A204.1 (cell line): ENCODE measurements around the gene TMC4.
A peak's percentile ranks its signal among the peaks of the same experiment; 100 is the strongest.
"Not testable (repeated sequence)": the region's sequence is repeated elsewhere in the genome, so short reads cannot be mapped to it uniquely, and the experiment has no call there.

ENCODE experiments used
- FAIRE-seq: peaks from 2 replicates; lab custom pipeline; 2012; peaks lifted over from hg19 to GRCh38; lab: Jason Lieb, UNC

TMC4 gene

DNA sequence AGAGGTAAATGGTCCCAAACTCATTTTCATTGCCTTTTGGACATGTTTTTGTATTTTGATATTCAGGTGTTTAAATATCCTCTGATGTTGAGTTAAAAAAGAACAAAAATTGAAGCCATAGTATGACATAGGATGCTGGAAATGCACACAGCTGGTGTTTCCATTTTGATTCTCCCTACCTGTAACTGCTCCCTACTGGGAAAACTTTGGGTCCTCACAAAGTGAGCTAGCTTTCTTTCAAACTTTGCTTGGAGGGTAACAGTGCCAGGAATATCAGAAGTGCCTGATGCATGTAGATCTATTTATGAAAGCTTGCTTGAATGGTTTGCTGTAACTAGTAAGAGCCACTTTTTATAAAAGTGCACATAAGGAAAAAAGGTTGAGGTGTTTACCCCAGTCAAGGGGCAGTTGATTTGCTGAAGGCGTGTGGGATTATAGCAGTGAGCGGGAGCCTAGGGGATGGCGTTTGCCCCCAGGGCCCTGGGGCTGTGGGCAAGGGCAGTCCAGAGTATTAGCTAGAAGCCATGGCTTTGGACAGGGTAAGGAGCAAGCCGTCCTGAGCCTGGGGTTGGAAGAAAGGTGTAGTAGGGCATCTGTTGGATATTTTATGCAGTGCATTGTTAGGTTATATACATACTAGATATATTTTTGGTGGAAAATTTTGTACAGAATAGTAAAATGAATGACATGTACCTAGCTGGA, 32.0 kb upstream of the TMC4 start:
- FAIRE-seq: no peak

DNA sequence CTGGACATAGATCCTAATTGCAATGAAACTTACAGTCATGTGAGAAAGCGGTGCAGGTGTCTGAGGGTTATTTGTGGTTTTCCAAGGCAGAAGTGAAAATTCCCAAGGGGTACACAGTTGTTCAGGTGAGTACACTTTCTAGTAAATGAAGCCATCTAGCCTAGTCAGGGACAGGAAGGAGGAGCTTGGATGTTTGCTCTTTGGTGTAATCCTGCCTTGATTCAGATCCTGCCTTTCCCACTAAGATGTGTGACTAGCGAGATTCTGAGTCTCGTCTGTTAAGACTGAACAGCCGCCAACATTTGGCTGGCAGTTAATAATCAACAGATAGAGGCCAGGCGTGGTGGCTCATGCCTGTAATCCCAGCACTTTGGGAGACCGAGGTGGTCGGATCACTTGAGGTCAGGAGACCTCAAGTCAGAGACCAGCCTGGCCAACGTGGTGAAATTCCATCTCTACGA, 30.2 kb upstream of the TMC4 start:
- FAIRE-seq: no peak

DNA sequence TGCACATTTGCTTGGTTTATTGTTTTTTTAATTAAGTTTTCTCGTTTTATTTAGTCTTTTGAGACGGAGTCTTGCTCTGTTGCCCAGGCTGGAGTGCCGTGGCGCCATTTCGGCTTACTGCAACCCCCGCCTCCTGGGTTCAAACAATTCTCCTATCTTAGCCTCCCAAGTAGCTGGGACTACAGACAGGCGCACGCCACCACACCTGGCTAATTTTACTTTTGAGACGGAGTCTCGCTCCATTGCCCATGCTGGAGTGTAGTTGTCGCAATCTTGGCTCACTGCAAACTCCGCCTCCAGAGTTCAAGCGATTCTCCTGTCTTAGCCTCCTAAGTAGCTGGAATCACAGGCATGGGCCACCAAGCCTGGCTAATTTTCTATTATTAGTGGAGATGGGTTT, 29.0 kb upstream of the TMC4 start:
- no peak for FAIRE-seq

DNA sequence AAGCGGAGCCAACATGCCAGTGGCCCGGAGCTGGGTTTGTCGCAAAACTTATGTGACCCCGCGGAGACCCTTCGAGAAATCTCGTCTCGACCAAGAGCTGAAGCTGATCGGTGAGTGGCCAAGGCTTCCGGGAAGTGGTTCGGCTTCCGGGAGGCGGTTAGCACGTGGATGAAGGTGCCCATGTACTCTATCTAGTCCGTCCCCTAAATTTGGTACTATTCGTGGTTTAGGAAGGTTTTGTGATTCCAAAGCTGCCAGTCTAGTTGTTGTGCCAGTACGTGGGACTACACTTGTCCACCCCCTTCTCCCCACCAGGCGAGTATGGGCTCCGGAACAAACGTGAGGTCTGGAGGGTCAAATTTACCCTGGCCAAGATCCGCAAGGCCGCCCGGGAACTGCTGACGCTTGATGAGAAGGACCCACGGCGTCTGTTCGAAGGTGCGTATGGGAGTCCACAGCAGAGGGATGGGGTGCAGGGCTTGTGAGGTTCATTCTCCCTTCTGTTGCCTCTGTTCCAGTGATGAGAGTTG, 28.3 kb upstream of the TMC4 start:
- FAIRE-seq: no peak

DNA sequence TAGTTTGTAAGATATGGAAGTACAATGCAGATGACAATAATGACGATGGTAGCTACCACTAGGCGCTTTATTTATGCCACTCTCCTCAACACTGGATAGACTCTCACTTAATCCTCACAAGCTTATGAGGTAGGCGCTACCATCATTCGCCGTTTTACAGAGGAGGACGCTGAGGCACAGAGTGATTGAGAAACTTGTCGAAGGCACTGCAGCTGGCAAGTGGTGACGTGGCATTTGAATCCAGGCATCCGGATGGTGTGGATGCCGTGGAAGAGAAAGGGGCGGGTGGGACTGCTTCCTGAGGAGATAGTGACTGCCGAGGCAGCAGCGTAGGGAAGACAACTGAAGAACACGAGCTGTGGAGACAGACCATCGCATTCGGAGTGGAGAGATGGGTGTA, 26.4 kb upstream of the TMC4 start:
- no peak for FAIRE-seq

DNA sequence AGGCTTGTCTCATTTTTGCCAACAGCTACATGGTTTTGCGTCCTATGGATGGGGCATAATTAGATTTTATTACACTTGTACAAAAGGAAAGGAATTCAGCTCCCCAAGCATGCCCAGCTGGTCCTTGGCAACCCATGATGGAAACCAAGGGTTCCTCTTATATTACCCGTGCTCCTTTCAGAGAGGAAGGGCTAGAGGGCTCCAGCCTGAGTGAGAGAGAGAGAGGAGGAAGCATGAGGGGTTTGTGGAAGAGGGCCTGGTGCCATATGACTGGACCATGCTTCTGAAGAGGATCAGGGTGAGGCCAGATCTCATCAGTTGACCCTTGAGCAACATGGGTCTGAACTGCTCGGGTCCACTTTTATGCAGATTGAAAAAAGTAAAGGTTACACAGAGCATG, 24.2 kb upstream of the TMC4 start:
- FAIRE-seq: no peak

DNA sequence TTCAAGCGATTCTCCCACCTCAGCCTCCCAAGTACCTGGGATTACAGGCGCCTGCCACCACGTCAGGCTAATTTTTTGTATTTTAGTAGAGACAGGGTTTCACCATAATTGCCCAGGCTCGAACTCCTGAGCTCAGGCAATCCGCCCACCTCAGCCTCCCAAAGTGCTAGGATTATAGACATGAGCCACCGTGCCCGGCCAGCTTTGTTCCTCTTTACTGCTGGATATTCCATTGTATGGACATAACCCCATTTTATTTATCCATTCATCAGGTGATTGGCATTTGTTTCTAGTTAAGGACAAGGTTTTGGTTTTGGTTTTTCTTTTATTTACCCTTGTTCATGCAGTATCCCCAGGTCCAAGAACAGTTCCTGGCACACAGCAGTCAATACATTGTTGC, 23.6 kb upstream of the TMC4 start:
- FAIRE-seq: no peak

DNA sequence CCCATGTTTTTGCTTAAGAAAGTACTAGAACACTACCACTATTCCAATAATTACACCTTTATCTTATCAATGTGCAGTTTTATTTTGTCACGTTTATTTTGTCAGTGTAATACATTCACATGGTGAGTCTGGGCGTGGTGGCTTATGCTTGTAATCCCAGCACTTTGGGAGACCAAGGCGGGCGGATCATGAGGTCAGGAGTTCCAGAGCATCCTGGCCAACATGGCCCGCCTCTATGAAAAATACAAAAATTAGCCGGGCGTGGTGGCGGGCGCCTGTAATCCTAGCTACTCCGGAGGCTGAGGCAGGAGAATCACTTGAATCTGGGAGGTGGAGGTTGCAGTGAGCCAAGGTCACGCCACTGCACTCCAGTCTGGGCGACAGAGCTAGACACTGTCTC, 21.5 kb upstream of the TMC4 start:
- not testable (repeated sequence) for FAIRE-seq

DNA sequence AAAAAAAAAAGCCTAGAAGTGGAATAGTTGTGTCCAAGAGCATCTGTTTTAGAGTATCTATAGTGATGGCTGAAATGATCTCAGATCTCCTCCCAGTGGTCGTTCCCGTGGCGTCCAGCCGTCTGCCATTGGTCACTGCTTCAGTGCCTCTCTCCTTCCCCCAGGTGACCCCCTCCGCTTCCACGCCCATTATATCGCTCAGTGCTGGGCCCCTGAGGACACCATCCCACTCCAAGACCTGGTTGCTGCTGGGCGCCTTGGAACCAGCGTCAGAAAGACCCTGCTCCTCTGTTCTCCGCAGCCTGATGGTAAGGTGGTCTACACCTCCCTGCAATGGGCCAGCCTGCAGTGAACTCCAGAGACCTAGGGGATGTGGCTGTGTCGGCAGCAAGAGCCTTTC, 20.1 kb upstream of the TMC4 start:
- no peak for FAIRE-seq

DNA sequence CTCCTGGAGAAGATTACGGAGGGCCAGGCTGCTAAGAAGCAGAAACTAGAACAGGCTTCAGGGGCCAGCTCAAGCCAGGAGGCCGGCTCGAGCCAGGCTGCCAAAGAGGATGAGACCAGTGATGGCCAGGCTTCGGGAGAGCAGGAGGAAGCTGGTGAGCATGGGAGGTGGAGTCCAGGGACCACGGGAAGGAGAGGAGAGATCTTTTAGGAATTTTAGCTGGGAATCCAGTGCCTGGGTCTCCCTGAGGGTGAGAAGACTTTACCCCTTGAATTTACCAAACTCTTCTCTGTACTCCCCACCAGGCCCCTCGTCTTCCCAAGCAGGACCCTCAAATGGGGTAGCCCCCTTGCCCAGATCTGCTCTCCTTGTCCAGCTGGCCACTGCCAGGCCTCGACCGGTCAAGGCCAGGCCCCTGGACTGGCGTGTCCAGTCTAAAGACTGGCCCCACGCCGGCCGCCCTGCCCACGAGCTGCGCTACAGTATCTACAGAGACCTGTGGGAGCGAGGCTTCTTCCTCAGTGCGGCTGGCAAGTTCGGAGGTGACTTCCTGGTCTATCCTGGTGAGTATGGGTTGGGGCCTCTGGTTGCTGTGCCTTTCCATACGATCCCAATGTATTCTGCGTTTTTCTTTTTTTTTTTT, 19.0 kb upstream of the TMC4 start:
- FAIRE-seq: no peak

DNA sequence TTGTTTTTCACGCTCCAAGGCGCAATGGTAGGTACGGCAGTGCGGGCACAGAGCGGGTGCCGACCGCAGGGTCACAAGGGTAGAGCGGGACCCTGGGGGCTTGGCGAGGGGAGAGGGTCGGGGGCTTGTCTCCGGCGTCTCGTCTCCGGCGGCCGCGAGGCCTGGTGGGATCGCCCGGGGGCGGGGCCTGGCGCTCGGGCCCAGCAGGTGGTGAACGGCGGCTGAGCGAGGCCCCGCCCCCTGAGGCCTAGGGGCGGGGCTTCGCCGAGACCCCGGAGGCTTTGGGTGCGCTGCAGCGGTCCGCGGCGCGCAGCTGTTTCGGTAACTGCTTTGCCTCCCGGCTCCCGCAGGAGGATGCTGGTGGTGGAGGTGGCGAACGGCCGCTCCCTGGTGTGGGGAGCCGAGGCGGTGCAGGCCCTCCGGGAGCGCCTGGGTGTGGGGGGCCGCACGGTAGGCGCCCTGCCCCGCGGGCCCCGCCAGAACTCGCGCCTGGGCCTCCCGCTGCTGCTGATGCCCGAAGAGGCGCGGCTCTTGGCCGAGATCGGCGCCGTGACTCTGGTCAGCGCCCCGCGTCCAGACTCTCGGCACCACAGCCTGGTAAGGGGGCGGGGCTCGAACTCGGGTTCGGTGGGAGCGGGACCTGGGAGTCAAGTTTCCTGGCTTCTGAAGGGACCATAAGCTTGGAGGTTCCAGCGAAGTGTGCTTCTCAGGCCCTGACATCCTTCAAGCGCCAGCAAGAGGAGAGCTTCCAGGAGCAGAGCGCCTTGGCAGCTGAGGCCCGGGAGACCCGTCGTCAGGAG, 18.3 kb upstream of the TMC4 start, which contains the start of gene TSEN34:
TSEN34 (plus strand) TSS at position 298 of the 800 bp plus-strand sequence; CDS start at position 355, 57 bp downstream.
- FAIRE-seq: no peak

DNA sequence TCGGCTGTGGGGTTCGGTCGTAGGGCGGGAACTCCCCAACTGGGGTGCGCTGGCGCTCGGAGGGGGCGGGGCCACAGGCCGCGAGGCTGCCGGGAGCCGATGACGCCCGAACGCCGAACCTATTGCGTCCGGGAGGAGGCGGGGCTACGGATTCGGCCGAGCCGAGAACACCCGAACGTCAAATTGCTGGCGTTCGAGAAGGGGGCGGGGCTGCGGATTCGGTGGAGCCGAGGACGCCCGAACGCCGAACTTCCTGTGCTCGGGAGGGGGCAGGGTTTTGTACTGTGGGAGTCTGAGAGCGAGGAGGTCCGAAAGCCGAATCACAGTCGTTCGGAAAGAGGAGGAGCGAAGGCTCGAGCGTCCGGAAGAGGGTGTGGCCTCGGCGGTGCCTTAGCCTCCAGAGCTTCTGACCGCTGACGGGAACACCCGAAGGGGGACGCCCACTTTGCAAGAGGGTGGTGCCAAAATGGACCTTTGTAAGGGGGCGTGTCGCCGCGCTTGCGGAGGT, 17.6 kb upstream of the TMC4 start:
- peak; percentile 99 for FAIRE-seq

DNA sequence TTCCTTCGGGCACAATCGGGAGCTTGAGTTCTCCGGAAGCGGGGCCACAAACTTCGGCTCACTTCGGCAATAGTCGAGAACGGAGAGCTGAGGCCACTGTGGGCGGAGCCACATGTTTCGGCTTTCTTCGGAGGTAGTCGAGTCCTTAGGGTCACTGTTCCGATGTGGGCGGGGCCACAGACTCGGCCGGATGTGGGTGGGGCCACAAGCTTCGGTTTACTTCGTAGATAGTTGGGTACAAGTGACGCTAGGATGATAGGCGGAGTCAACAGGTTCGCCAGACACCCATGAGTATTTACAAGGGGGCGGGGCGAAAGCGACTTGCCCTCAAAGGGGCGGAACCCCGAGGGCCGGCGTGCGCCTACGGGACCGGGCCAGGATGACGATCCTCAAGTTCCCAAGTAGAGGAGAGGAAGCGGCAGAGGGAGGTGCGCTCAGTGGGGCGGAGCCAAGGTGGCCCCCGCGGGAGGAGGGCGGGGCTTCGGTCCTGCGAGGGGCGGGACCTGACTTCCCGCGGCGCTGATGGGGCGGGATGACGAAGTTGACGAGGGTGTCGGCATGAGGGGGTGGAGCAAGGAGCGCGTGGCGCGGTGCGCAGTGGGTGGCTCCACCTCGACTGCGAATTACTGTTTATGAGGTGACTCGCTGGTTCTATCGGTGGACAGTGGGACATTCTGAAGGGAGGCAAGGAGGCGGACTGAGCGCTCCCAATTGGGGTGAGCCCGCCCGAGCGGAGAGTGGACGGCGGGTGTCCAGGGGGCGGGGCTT, 17.0 kb upstream of the TMC4 start:
- peak; percentile 100 for FAIRE-seq

DNA sequence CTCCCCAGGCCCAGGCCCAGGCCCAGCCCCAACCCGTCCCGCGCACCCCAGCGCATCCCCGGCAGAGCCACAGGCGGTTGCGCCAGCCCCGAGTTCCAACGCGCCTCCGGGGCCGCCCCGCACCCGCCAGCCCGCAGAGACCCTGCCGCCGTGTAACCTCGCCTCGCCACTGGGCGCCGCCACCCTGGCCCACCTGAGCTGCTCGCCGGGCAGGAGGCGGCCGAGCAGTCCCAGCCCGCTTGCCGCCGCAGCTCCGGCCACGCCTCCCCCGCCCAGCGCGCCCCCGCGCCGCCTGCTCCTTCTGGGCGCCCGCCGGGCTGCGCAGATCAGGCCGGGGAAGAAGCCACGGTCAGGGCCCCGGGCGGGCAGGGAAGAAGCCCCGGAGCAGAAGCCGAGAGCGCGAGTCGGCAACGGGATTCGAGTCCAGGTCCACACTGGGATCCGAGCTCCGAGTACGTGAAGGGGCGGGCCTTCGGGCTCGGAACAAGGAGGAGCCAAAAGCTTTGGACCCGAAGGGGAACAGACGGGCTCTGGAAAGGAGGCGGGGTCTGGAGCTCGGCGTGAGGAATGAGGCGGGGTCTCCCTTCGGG, 16.3 kb upstream of the TMC4 start, which contains the start of gene MBOAT7:
MBOAT7 (minus strand) TSS at position 436 of the 590 bp plus-strand sequence. CDS start 1,072 bp downstream, outside the sequence.
- FAIRE-seq: no peak

DNA sequence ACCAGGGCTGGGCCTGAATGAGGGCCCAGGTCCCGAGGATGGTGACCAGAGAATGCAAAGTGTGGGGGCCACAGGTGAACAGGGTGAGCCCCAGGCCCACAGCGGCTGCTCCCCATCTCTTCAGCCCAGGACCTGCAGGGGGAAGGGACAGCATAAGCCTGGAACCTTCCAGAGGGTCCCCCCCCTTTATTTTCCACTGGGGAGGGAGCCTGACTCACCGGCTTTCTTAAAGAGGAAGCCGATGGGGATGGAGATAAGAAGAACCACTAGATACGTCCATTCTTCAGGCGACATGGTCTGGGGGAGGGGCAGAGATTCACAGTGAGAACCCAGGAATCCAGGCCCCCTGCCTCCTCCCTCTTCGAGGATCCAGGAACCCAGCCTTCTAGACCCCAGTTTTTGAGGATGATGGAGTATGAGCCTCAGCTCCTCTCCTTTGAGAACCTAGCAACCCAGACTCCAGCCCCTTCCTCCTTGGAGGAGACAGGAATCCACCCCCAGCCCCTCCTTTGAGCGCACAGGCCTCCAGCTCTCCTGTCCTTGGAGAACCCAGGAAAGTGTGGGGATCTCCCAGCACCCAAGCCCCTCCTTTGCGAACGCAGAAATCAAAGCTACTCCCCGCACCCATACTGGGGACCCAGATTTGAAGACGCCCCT, 15.4 kb upstream of the TMC4 start:
- FAIRE-seq: no peak

DNA sequence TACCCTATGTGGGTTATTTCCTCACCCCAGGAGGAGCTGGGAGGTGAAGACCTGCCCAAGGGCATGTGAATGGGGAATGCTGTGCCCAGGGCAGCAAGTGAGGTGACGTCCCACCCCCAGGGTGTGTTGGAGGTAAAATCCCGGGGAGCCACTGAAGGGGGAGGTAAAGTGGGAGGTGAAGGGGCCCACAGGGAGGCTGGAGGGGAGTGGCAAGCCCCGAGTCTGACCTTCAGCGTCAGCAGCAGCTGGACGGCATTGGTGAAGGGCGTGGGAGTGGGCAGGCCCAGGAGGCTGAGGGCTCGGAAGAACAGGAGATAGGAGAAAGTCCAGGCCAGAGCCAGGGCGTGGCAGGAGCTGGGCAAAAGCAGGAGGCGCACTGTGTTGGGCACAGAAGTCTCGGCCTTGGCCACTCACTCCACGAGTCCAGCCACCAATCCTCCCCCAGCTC, 14.0 kb upstream of the TMC4 start:
- no peak for FAIRE-seq

DNA sequence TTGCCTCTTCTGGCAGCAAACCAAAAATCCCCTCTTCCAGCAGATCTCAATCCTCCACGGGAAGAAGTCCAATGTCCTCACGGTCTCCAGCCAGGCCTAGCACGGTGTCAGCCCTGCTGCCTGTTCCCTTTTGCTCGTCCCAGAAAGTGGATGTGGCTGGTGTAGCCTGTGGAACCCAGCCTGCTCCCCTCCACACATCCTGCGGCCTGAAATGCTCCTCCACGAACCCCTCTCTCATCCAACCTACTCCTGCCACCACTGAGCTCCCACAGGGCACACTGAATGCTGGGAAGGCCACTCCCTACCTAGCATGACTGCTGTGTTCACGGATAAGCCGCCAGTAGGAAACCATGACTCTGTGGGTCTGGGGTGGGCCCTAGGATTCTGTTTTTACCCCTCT, 13.4 kb upstream of the TMC4 start:
- FAIRE-seq: no peak

DNA sequence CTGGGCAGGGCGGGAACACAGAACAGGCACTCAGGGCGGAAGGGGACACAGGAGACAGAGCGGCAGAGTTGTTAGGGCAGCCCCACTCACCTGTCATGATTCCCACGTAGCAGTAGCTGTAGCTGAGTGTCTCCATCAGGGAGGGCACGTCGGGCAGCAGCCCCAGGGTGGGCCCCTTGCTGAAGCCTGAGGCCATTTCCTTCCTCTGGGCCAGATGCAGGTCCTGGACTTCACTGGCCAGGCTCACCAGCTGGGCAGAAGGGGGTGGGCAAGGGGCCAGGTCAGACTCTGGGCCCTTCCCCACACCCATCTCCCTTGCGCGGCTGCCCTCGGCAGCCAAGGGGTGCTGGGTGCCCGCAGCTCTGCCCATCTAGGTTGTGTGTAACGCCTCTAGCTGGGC, 10.5 kb upstream of the TMC4 start:
- no peak for FAIRE-seq

DNA sequence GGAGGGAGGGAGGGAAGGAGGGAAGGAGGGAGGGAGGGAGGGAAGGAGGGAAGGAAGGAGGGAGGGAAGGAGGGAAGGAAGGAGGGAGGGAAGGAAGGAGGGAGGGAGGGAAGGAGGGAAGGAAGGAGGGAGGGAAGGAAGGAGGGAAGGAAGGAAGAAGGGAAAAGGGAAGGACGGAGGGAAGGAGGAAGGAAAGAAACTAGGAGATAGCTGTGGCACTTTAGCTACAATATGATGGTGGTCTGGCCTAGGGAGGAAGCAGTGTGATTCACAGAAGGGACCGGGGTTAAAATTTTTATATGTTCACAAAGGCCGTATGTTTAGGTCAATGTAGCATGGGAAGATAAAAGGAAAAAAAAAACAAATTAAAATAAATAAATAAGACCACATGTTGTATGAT, 8.9 kb upstream of the TMC4 start:
- not testable (repeated sequence) for FAIRE-seq

DNA sequence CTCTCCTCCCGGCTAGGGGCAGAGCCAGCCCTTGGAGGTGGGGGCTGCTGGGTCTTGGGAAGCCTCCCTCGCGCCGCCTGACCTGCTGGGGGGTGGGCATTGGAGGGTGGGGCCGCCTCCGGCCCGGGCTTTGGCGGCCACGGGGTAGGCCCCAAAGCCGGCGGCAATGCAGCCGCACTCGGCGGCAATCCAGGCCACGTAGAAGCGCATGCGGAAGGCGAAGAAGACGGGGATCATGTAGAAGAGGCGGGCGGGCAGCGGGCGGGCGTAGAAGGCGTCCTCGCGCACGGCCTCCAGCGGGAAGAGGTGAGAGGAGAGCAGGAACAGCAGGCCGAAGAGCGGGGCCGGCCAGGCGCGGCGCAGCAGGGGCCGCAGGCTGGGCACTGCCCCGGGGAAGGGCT, 7.7 kb upstream of the TMC4 start:
- FAIRE-seq: no peak
